Heart left ventricle (tissue), 16 donors: ENCODE data around the gene MS4A6A. TPM values are rescaled to one million over a fixed set of nuclear protein-coding genes. Genes with fewer than 3 reads are reported as not detected.
"Not testable (repeated sequence)": the region's sequence is repeated elsewhere in the genome, so short reads cannot be mapped to it uniquely, and the experiment has no call there.

Experiments
- ATAC-seq, 4 donors: fragments of 200-7000 bp; cut with Tn5 transposase; one replicate each; pipeline ENCODE4 v1.9.1; 2020 to 2022; ENCODE audit warnings: moderate library complexity in 4 of 4, mild to moderate bottlenecking in 3 of 4, moderate number of reproducible peaks in 1 of 4
- DNase-seq, 5 donors: peaks; one replicate each; pipeline ENCODE4 v3.0.0-alpha.2; 2020
- H3K27ac ChIP-seq, 12 donors: fragments of 200-600 bp; sonication (generic) in 4 of 12; one replicate each; pipeline versions ENCODE4 v1.5.0 to v1.8.0; 2016 to 2022; ENCODE audit warnings: mild to moderate bottlenecking in 2 of 12
- H3K27me3 ChIP-seq, 9 donors: fragments of 200-600 bp; sonication (generic) in 2 of 9; one replicate each; pipeline versions ENCODE4 v1.5.1 to v1.8.0; 2016 to 2022; ENCODE audit warnings: mild to moderate bottlenecking in 3 of 9
- H3K36me3 ChIP-seq, 9 donors: fragments of 200-600 bp; sonication (generic) in 2 of 9; one replicate each; pipeline versions ENCODE4 v1.5.0 to v1.8.0; 2018 to 2022; ENCODE audit warnings: mild to moderate bottlenecking in 2 of 9
- H3K4me1 ChIP-seq, 12 donors: fragments of 200-600 bp; sonication (generic) in 4 of 12; one replicate each; pipeline versions ENCODE4 v1.5.0 to v1.8.0; 2016 to 2022; ENCODE audit warnings: mild to moderate bottlenecking in 3 of 12
- H3K4me3 ChIP-seq, 12 donors: fragments of 200-600 bp; sonication (generic) in 4 of 12; one replicate each; pipeline versions ENCODE4 v1.5.0 to v1.8.0; 2017 to 2022; ENCODE audit warnings: mild to moderate bottlenecking in 9 of 12, moderate library complexity in 4 of 12
- H3K9me3 ChIP-seq, 12 donors: fragments of 200-600 bp; sonication (generic) in 4 of 12; one replicate each; pipeline versions ENCODE4 v1.5.0 to v1.8.0; 2016 to 2022; ENCODE audit warnings: mild to moderate bottlenecking in 1 of 12
- CTCF ChIP-seq, 12 donors: fragments of 200-600 bp; sonication (generic) in 4 of 12; IDR thresholded peaks; one replicate each; pipeline versions ENCODE4 v1.5.0 to v1.8.0; 2018 to 2022; ENCODE audit warnings: antibody characterized with exemption in 12 of 12, mild to moderate bottlenecking in 5 of 12
- POLR2A ChIP-seq, 2 donors: fragments of 450-650 bp; IDR thresholded peaks; one replicate each; pipeline ENCODE4 v1.6.1; 2017; ENCODE audit warnings: antibody characterized with exemption in 2 of 2, mild to moderate bottlenecking in 2 of 2, moderate library complexity in 2 of 2
- WGBS, 4 donors: extraction: QIAGEN DNeasy Blood & Tissue Kit in 2 of 4; methylation state at CpG; one replicate each; pipeline versions ENCODE4 v1.1.5 to v1.1.7; 2013 to 2018; 5-methylcytosine and 5-hydroxymethylcytosine counted together
- intact Hi-C, 10 donors: fragments of 100-400 bp; cut with DNase I; formaldehyde crosslinking; loops; one replicate each; pipeline versions ENCODE4 v1.11.1 to v1.14.2; 2022
- polyA plus RNA-seq, 2 donors: library from polyadenylated mRNA; stranded (reverse); fragments of 200-250 nt; gene quantifications; one replicate each; pipeline ENCODE4 v1.2.3, GENCODE V29; 2013
- total RNA-seq, 9 donors: library from RNA; depleted of rRNA in 2 of 9; stranded (reverse); fragments of >200 nt in 2 of 9; fragmentation: NEBNext Ultra II Directional in 3 of 9; extraction: Animal tissue kit (Norgen Biotek cat#: 25700) in 3 of 9; gene quantifications; one replicate each; pipeline versions ENCODE4 v1.1.0 to v1.2.4, GENCODE V29; 2016 to 2023
- donor health status: ischemic (EF 13 %, LVEDD 7.1; RV severe dilation, severe dysfunction).
- donor health status: healthy with polysubstance abuse.
- donor health status: DM: no; HTN: yes; CAD: no.
- donor health status: DM: no; HTN: no; CAD: no.
- donor health status: ischemic (EF 25% LVEDD 6.9; RV normal size, moderate dysfunction).
- donor health status: ischemic (EF 25% LVEDD 5.7; RV mildly dilated, moderate dysfunction).
- donor health status: healthy.
- donor health status: DM: yes; HTN: yes; CAD: no.
- donor health status: ischemic (EF 35%, LVEDD 5.7; RV mildly dilated, moderate dysfunction).
- donor health status: nonischemic (EF 11% LVEDD 7.7; RV severe dilation, severe dysfunction).
- donor health status: DM: yes; HTN: yes; CAD: no.
- donor health status: PGD.
- donor health status: ischemic (EF 29% LVEDD 5.4; RV normal size, mild dysfunction).
- donor health status: nonischemic (EF 23%, LVEDD 6.1; RV moderate dilation, normal function).

Gene MS4A6A
- total and polyA plus RNA-seq, 11 donors = 11.7 to 279 (median 23.0) TPM

GRCh38 chr11:60208951-60209350 is 26.1 kb upstream of the MS4A6A start:
- Histone ChIP-seq H3K9me3 (no peaks in the 10 kb centered on the region), H3K27me3 (peaks cover 0 to 3% (median 0%) of the 10 kb centered on the region in 9 donors), H3K4me3 (no peak overlapping the region), H3K27ac (no peak overlapping the region), H3K36me3 (no peaks in the 10 kb centered on the region), H3K4me1 (peaks cover 0 to 6% (median 0%) of the 10 kb centered on the region in 12 donors)
- TF ChIP-seq CTCF (IDR thresholded peaks at IDR 0.05) = no peak
- TF ChIP-seq POLR2A (IDR thresholded peaks at IDR 0.05) = no peak
- ATAC-seq = no peak
- 17 to 43% (median 37%) methylated on average over 1 of the region's 1 CpG for WGBS, 4 donors
- intact Hi-C loops = no loop called here
- no peak for DNase-seq

- TF ChIP-seq POLR2A (IDR thresholded peaks at IDR 0.05) (no peak), CTCF (IDR thresholded peaks at IDR 0.05) (no peak)
- H3K36me3 ChIP-seq = no peaks in the 10 kb centered on the region
- ATAC-seq (no peak), DNase-seq (no peak)
- WGBS, 4 donors = 68 to 85% (median 82%) methylated on average over 4 of the region's 4 CpGs
- peaks cover 0 to 2% (median 0%) of the 10 kb centered on the region in 9 donors for H3K27me3 ChIP-seq
- no peaks in the 10 kb centered on the region for H3K9me3 ChIP-seq
- intact Hi-C loops = no loop called here
- H3K4me3 ChIP-seq = no peak overlapping the region
- peaks cover 0 to 6% (median 0%) of the 10 kb centered on the region in 12 donors for H3K4me1 ChIP-seq
- H3K27ac ChIP-seq = no peak overlapping the region
These were observed 25.4 kb upstream of the MS4A6A start for GRCh38 chr11:60208146-60208895.

GRCh38 chr11:60206616-60207015 is 23.7 kb upstream of the MS4A6A start:
- no peak for ATAC-seq
- H3K27ac ChIP-seq = no peak overlapping the region
- intact Hi-C loops = no loop called here
- TF ChIP-seq POLR2A (IDR thresholded peaks at IDR 0.05) (no peak), CTCF (IDR thresholded peaks at IDR 0.05) (no peak)
- no peak overlapping the region for H3K4me3 ChIP-seq
- 93 to 100% (median 96%) methylated on average over 1 of the region's 1 CpG for WGBS, 4 donors
- H3K36me3 ChIP-seq = no peaks in the 10 kb centered on the region
- DNase-seq = no peak
- no peaks in the 10 kb centered on the region for H3K27me3 ChIP-seq
- H3K9me3 ChIP-seq = peaks cover 0 to 4% (median 0%) of the 10 kb centered on the region in 12 donors
- H3K4me1 ChIP-seq = peaks cover 0 to 6% (median 0%) of the 10 kb centered on the region in 12 donors

- ATAC-seq = no peak
These were observed 22.0 kb upstream of the MS4A6A start for GRCh38 chr11:60204922-60205321.

GRCh38 chr11:60201334-60201733 is 18.5 kb upstream of the MS4A6A start:
- H3K27me3 ChIP-seq, intact Hi-C loops, H3K4me3 ChIP-seq, H3K27ac ChIP-seq, H3K4me1 ChIP-seq, H3K9me3 ChIP-seq, DNase-seq, ATAC-seq, H3K36me3 ChIP-seq: not testable (repeated sequence)
- WGBS, 4 donors = 94 to 100% (median 95%) methylated on average over 6 to 26 of the region's 26 CpGs

More at GRCh38 chr11:60204922-60205321, 22.0 kb upstream of the MS4A6A start:
- peaks cover 0 to 6% (median 0%) of the 10 kb centered on the region in 12 donors for H3K4me1 ChIP-seq
- no peaks in the 10 kb centered on the region for H3K27me3 ChIP-seq
- DNase-seq = no peak
- H3K4me3 ChIP-seq = no peak overlapping the region
- 81 to 84% (median 82%) methylated on average over 4 of the region's 4 CpGs for WGBS, 4 donors
- peaks cover 0 to 4% (median 0%) of the 10 kb centered on the region in 12 donors for H3K9me3 ChIP-seq
- no peak for TF ChIP-seq CTCF (IDR thresholded peaks at IDR 0.05)
- no peak for TF ChIP-seq POLR2A (IDR thresholded peaks at IDR 0.05)
- intact Hi-C loops = no loop called here
- no peaks in the 10 kb centered on the region for H3K36me3 ChIP-seq
- H3K27ac ChIP-seq = no peak overlapping the region
